Activated T-cell treated with anti-CD3 and anti-CD28 coated beads, Interleukin-2, amount 50 U/mL, for 24 hours (primary cell): Measurements from ENCODE around the gene DNAH6.
A peak's percentile ranks its signal among the peaks of the same experiment; 100 is the strongest.

Experiments
- DNase-seq: peaks from one replicate; pipeline ENCODE4 v3.0.0-alpha.2; 2020
- H3K27ac Mint-ChIP-seq: 2 replicates; pipeline ENCODE4 v1.8.0; 2020; ENCODE audit warnings: mild to moderate bottlenecking, mixed read lengths
- H3K27me3 Mint-ChIP-seq: 2 replicates; pipeline ENCODE4 v1.8.0; 2020; ENCODE audit warnings: mixed read lengths
- H3K36me3 Mint-ChIP-seq: 2 replicates; pipeline ENCODE4 v1.8.0; 2020; ENCODE audit warnings: low read depth, mixed read lengths
- H3K4me1 Mint-ChIP-seq: 2 replicates; pipeline ENCODE4 v1.8.0; 2020; ENCODE audit warnings: low read depth, mixed read lengths
- H3K4me3 Mint-ChIP-seq: 2 replicates; pipeline ENCODE4 v1.8.0; 2020; ENCODE audit warnings: mild to moderate bottlenecking, moderate library complexity, mixed read lengths
- H3K9me3 Mint-ChIP-seq: 2 replicates; pipeline ENCODE4 v1.8.0; 2020; ENCODE audit warnings: mixed read lengths

Gene DNAH6

GRCh38 chr2:84669122-84669521 lies 152.8 kb downstream of the DNAH6 start:
- Mint-ChIP-seq H3K27me3 (no peaks in the 10 kb centered on the region), H3K4me3 (no peak overlapping the region), H3K36me3 (no peaks in the 10 kb centered on the region), H3K4me1 (peaks cover 6% of the 10 kb centered on the region), H3K27ac (no peak overlapping the region), H3K9me3 (no peaks in the 10 kb centered on the region)
- no peak for DNase-seq

DNA sequence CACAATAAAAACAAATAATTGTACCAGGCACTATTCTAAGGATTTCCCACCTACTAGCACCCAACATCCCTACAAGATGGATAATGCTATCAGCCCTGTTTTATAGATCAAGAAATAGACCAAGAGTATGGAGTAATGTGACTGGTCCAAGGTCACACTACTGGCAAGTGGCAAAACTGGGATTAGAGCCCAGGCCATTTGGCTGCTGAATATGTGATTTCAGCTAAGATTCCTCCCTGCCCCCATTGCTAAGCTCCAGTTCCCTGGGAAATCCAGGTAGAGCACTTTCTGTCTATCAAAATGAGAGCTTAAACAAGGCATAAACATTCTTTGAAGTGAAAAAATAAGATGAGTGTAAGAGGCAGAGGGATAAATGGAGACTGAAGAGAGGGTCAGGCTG lies 157.8 kb downstream of the DNAH6 start:
- H3K4me3 Mint-ChIP-seq = no peak overlapping the region
- H3K36me3 Mint-ChIP-seq = no peaks in the 10 kb centered on the region
- H3K27ac Mint-ChIP-seq = no peak overlapping the region
- H3K9me3 Mint-ChIP-seq = no peaks in the 10 kb centered on the region
- H3K4me1 Mint-ChIP-seq = peaks cover 24% of the 10 kb centered on the region
- H3K27me3 Mint-ChIP-seq = no peaks in the 10 kb centered on the region
- DNase-seq = no peak

- H3K4me1 Mint-ChIP-seq = peaks cover 24% of the 10 kb centered on the region
- DNase-seq = no peak
These were observed 158.3 kb downstream of the DNAH6 start for GRCh38 chr2:84674586-84674985.

GRCh38 chr2:84676295-84676694 lies 160.0 kb downstream of the DNAH6 start:
- Mint-ChIP-seq H3K4me1 (peaks cover 24% of the 10 kb centered on the region), H3K27ac (no peak overlapping the region)
- DNase-seq = no peak

More at GRCh38 chr2:84674586-84674985, 158.3 kb downstream of the DNAH6 start:
- Mint-ChIP-seq H3K36me3 (no peaks in the 10 kb centered on the region), H3K4me3 (no peak overlapping the region), H3K27me3 (no peaks in the 10 kb centered on the region), H3K9me3 (no peaks in the 10 kb centered on the region), H3K27ac (no peak overlapping the region)

DNA sequence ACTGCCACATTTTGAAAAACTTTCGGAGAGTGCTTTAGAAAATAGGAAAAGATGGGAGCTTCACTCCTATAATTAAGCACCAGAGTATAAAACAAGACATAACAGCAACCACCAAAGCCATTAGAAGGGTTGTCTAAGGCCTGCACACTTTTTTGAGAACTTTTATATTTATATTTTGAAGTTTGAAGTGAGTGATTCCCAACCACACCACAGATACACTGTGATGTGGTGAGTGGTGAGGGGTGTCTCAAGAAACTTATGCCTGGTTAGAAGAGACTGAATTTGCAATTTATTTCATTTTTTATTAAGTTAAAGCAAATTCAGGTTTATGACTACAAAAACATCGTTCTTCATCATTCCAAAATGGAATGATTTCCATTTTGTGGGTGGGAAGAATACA lies 161.9 kb downstream of the DNAH6 start:
- Mint-ChIP-seq H3K27ac (no peak overlapping the region), H3K4me3 (no peak overlapping the region), H3K4me1 (peaks cover 24% of the 10 kb centered on the region)

More at GRCh38 chr2:84676295-84676694, 160.0 kb downstream of the DNAH6 start:
- Mint-ChIP-seq H3K36me3 (no peaks in the 10 kb centered on the region), H3K9me3 (no peaks in the 10 kb centered on the region), H3K27me3 (no peaks in the 10 kb centered on the region), H3K4me3 (no peak overlapping the region)

DNA sequence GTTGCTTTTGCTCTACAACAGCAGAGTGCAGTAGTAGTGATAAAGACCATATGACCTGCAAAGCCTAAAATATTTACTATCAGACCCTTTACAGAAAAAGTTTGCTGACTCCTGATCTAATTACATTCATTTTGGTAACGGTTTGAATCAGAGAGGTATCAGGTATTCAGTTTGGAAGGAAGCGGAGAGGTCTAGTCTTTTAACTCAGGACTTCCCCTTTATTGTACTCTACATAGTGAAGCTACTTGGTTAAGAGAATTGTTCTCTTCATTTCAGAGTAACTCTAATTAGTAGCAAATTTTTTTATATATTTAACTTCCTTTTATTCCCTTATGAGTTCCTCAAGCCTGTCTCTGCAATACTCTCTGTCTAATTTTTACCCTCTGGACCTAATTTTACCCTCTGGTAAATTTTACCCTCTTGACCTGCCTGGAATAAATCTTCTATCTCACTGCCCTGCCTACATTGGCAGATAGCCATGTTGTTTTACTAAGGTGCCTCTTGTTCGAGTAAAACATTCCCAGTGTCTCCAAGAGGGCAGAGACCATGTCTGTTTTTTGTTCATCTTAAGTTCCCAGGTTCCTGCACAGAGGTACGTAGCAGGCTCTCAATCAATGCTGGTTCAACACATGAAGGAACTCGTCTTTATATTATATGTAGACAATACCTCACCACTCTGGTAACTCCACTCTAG lies 170.6 kb downstream of the DNAH6 start:
- H3K9me3 Mint-ChIP-seq = no peaks in the 10 kb centered on the region
- H3K27me3 Mint-ChIP-seq = no peaks in the 10 kb centered on the region
- no peak for DNase-seq
- H3K4me3 Mint-ChIP-seq = no peak overlapping the region
- H3K4me1 Mint-ChIP-seq = peaks cover 19% of the 10 kb centered on the region
- H3K36me3 Mint-ChIP-seq = no peaks in the 10 kb centered on the region
- no peak overlapping the region for H3K27ac Mint-ChIP-seq

More for the DNA sequence above, 161.9 kb downstream of the DNAH6 start:
- no peaks in the 10 kb centered on the region for H3K27me3 Mint-ChIP-seq
- no peaks in the 10 kb centered on the region for H3K9me3 Mint-ChIP-seq
- no peaks in the 10 kb centered on the region for H3K36me3 Mint-ChIP-seq
- DNase-seq = no peak

- no peaks in the 10 kb centered on the region for H3K27me3 Mint-ChIP-seq
- H3K36me3 Mint-ChIP-seq = no peaks in the 10 kb centered on the region
- H3K4me3 Mint-ChIP-seq = no peak overlapping the region
- H3K4me1 Mint-ChIP-seq = peaks cover 20% of the 10 kb centered on the region
- no peak overlapping the region for H3K27ac Mint-ChIP-seq
- no peak for DNase-seq
- H3K9me3 Mint-ChIP-seq = no peaks in the 10 kb centered on the region
These were observed 171.3 kb downstream of the DNAH6 start for GRCh38 chr2:84687498-84688149.

DNA sequence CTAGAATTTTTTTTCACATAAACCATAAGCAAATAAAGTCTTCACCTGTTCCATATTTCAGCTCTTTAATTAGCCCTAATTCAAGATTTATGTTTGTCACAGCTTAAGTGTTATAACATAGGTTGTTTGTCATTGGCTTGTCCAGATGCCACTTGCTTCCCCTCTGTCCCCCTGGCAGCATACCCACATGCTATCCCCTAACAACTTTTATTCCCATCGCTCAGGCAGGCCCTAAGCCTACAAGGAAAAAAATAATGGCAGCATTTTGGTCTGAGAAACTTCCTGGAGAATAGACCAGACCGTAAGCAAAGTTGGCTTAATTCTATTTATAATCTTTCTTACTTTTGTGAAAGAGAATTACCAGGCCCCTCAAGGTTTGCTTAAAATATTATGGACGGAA lies 173.9 kb downstream of the DNAH6 start:
- no peaks in the 10 kb centered on the region for H3K9me3 Mint-ChIP-seq
- no peaks in the 10 kb centered on the region for H3K27me3 Mint-ChIP-seq
- DNase-seq = no peak
- H3K4me3 Mint-ChIP-seq = no peak overlapping the region
- H3K27ac Mint-ChIP-seq = no peak overlapping the region
- H3K4me1 Mint-ChIP-seq = peaks cover 33% of the 10 kb centered on the region
- no peaks in the 10 kb centered on the region for H3K36me3 Mint-ChIP-seq

DNA sequence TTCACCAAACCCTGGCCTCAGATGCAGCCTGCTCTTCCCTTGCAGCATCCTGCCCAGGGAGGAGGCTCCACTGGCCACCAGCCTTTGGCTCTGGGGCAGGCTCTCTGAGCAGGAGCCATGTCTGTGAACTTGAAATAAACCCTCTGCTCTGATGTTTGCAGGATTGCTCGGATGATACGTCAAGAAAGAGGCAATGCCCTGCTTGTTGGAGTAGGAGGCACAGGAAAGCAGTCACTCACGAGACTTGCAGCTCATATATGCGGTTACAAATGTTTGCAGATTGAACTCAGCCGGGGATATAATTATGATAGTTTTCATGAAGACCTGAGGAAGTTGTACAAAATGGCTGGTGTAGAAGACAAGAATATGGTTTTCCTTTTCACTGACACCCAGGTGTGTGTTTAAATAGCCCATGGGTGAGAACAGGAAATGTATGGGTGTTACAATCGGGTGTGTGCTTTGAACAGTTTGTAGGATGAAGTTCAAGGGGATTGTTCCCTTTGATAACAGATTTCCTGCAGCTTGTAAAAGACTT lies 177.9 kb downstream of the DNAH6 start:
- no peaks in the 10 kb centered on the region for H3K36me3 Mint-ChIP-seq
- H3K4me1 Mint-ChIP-seq = peaks cover 23% of the 10 kb centered on the region
- peak overlapping the region; percentile 67 for H3K27ac Mint-ChIP-seq
- H3K9me3 Mint-ChIP-seq = no peaks in the 10 kb centered on the region
- peak; percentile 54 for DNase-seq
- no peaks in the 10 kb centered on the region for H3K27me3 Mint-ChIP-seq
- H3K4me3 Mint-ChIP-seq = peak overlapping the region; percentile 24

DNA sequence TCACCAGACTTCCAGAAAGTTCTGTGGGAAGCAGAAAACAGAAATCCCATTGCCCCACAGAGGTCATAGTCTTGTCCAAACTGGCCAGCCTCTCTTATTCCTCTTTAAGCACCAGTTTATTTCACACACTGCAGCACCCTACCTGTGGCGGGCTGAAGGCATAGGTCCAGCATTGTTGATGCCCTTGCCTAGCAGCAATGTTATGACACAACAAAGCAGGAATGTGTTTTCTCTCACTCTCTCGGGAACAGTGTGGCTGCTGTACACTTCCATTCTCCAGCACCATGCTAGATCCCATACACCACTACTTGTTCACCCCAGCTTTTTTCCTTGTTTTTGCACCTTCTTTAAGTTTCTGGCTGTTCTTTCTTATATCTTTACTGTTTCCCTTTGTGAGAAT lies 181.6 kb downstream of the DNAH6 start:
- H3K27ac Mint-ChIP-seq = no peak overlapping the region
- peaks cover 21% of the 10 kb centered on the region for H3K9me3 Mint-ChIP-seq
- peaks cover 19% of the 10 kb centered on the region for H3K4me1 Mint-ChIP-seq
- no peak overlapping the region for H3K4me3 Mint-ChIP-seq
- DNase-seq = no peak
- no peaks in the 10 kb centered on the region for H3K27me3 Mint-ChIP-seq
- peaks cover 1% of the 10 kb centered on the region for H3K36me3 Mint-ChIP-seq

DNA sequence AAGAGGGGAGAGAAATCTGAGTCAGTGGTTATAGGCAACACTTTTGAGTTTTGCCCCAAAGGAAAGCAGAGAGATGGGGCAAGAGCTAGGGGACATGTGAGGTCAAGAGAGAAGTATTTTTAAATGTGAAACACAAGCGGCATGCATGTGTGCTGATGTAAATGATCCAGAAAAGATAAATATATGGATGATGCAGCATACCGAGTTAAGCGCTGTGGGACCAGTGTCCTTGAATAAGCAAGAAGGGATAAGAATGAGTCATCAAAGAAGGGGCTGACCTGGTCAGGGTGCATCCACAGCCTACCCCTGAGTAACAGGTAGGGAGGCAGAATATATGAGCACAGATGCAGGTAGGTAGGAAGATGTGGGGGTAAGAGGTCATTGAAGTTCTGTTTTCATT lies 183.7 kb downstream of the DNAH6 start:
- no peaks in the 10 kb centered on the region for H3K27me3 Mint-ChIP-seq
- H3K27ac Mint-ChIP-seq = no peak overlapping the region
- H3K36me3 Mint-ChIP-seq = peaks cover 1% of the 10 kb centered on the region
- no peak for DNase-seq
- H3K4me3 Mint-ChIP-seq = no peak overlapping the region
- peaks cover 10% of the 10 kb centered on the region for H3K4me1 Mint-ChIP-seq
- peaks cover 22% of the 10 kb centered on the region for H3K9me3 Mint-ChIP-seq

GRCh38 chr2:84701880-84702279 lies 185.6 kb downstream of the DNAH6 start:
- H3K4me3 Mint-ChIP-seq = no peak overlapping the region
- H3K4me1 Mint-ChIP-seq = peaks cover 17% of the 10 kb centered on the region
- H3K27me3 Mint-ChIP-seq = no peaks in the 10 kb centered on the region
- H3K36me3 Mint-ChIP-seq = peaks cover 1% of the 10 kb centered on the region
- peaks cover 22% of the 10 kb centered on the region for H3K9me3 Mint-ChIP-seq
- no peak for DNase-seq
- no peak overlapping the region for H3K27ac Mint-ChIP-seq

DNA sequence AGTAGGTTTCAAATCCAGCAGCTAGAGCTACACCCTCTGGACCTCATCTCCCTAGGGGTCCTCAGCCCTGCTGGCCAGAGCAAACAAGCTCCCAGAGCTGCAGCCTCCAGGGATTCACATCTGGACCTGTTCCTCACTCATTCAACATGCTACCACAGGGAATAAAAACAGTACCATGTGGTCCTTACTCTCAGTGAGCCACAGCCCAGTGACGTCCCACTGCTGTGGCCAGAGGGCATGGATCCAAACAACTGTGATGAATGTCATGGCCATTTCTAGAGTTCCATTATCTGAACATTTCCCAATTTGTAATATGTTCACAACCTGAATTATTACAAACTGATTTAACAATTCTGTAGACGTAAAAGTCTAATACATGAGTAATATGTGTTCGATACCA lies 186.6 kb downstream of the DNAH6 start:
- Mint-ChIP-seq H3K4me1 (peaks cover 23% of the 10 kb centered on the region), H3K36me3 (peaks cover 1% of the 10 kb centered on the region), H3K27ac (no peak overlapping the region), H3K27me3 (no peaks in the 10 kb centered on the region), H3K9me3 (peaks cover 22% of the 10 kb centered on the region), H3K4me3 (no peak overlapping the region)
- DNase-seq = no peak

GRCh38 chr2:84703831-84704230 lies 187.5 kb downstream of the DNAH6 start:
- Mint-ChIP-seq H3K36me3 (peaks cover 1% of the 10 kb centered on the region), H3K4me3 (no peak overlapping the region), H3K9me3 (peaks cover 25% of the 10 kb centered on the region), H3K4me1 (peaks cover 25% of the 10 kb centered on the region), H3K27ac (no peak overlapping the region), H3K27me3 (no peaks in the 10 kb centered on the region)
- DNase-seq = no peak

DNA sequence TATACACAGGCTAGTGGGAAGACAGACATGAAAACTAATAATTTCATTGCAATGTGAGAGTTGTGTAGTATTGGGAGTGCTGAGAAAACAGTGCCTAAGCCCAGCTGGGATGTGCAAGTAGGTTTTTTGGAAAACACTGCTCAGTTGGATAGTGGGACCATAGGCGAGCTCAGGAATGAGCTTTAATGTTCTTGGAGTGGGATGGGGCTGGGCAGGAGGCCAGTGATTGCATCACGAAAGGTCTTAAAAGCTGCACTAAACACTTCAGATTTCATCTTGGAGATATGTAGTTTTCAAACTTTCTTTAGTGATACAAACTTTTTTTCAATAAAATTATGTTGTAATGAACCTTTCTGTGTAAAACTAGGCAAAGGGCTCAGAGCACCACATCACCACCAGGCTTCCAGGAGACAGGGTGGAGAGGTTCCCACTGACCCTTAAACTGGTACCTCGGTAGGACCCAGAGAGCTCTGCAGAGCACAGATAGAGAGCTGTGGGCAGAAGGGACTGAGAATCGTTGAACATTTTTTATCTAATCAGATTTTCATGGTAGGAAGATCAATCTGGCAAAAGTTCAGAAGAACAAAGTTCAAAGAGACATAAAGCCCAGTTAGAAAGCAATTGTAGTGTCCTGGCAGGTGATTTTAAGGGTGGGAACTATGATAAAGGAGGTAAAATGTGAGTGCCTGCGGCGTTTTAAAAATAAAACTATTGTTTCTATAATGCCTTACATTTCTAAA lies 188.4 kb downstream of the DNAH6 start:
- Mint-ChIP-seq H3K9me3 (peaks cover 25% of the 10 kb centered on the region), H3K27ac (no peak overlapping the region)
- DNase-seq = no peak

More for the DNA sequence above, 188.4 kb downstream of the DNAH6 start:
- H3K27me3 Mint-ChIP-seq = no peaks in the 10 kb centered on the region
- H3K36me3 Mint-ChIP-seq = peaks cover 1% of the 10 kb centered on the region
- peaks cover 26% of the 10 kb centered on the region for H3K4me1 Mint-ChIP-seq
- H3K4me3 Mint-ChIP-seq = no peak overlapping the region
